CD14-positive monocyte (primary cell): ENCODE measurements around the gene NADK2. TPM values are rescaled to one million over a fixed set of nuclear protein-coding genes. Genes with fewer than 3 reads are reported as not detected.

Experiments
- DNase-seq, 3 donors: peaks; one replicate each; pipeline ENCODE4 v3.0.0-alpha.2; 2011 to 2022
- H2AFZ ChIP-seq: 2 replicates; pipeline ENCODE4 v1.6.0; 2012; ENCODE audit warnings: mild to moderate bottlenecking, low read depth, low read length, inconsistent platforms; ENCODE audit not compliant: insufficient read depth, poor library complexity, severe bottlenecking
- H3K27ac ChIP-seq, 2 donors: 1 replicate in 1 of 2; 2 replicates in 1 of 2; pipeline ENCODE4 v1.5.1; 2012 to 2013; ENCODE audit warnings: low read length in 2 of 2, control low read depth in 1 of 2, inconsistent platforms in 1 of 2, low read depth in 1 of 2, mild to moderate bottlenecking in 1 of 2
- H3K27me3 ChIP-seq, 2 donors: one replicate each; pipeline versions ENCODE4 v1.6.0 to v1.6.1; 2011 to 2013; ENCODE audit warnings: low read length in 2 of 2; ENCODE audit not compliant: control insufficient read depth in 2 of 2, insufficient read depth in 2 of 2
- H3K36me3 ChIP-seq, 2 donors: replicated peaks in 1 of 2; 1 replicate in 1 of 2; 2 replicates in 1 of 2; pipeline versions ENCODE4 v1.5.1 to v1.6.1; 2012 to 2013; ENCODE audit warnings: low read length in 2 of 2, control low read depth in 1 of 2, inconsistent platforms in 1 of 2, mild to moderate bottlenecking in 1 of 2; ENCODE audit not compliant: insufficient read depth in 2 of 2, control insufficient read depth in 1 of 2
- H3K4me1 ChIP-seq, 2 donors: 1 replicate in 1 of 2; 2 replicates in 1 of 2; pipeline versions ENCODE4 v1.5.1 to v1.6.1; 2012 to 2013; ENCODE audit warnings: low read length in 2 of 2, control low read depth in 1 of 2, inconsistent platforms in 1 of 2, mild to moderate bottlenecking in 1 of 2, moderate library complexity in 1 of 2; ENCODE audit not compliant: insufficient read depth in 2 of 2, control insufficient read depth in 1 of 2
- H3K4me2 ChIP-seq: replicated peaks from 2 replicates; pipeline ENCODE3; 2012; ENCODE audit warnings: low read length, moderate library complexity, mild to moderate bottlenecking; ENCODE audit not compliant: poor library complexity, severe bottlenecking; ENCODE audit errors: extremely low read depth
- H3K4me3 ChIP-seq, 3 experiments: fragments of 200-600 bp in 1 of 3; sonication (generic) in 1 of 3; replicated peaks in 1 of 3; 1 replicate in 2 of 3; 2 replicates in 1 of 3; pipeline ENCODE4 v1.5.1; 2011 to 2013; ENCODE audit warnings: low read length in 3 of 3, mild to moderate bottlenecking in 3 of 3, control low read depth in 2 of 3, low read depth in 2 of 3, inconsistent platforms in 1 of 3, moderate library complexity in 1 of 3
- H3K79me2 ChIP-seq: 2 replicates; pipeline ENCODE4 v1.6.0; 2012; ENCODE audit warnings: mild to moderate bottlenecking, control low read depth, inconsistent platforms, low read length, moderate library complexity; ENCODE audit not compliant: insufficient read depth
- H3K9ac ChIP-seq: 2 replicates; pipeline ENCODE4 v1.6.0; 2017; ENCODE audit warnings: low read length, mild to moderate bottlenecking; ENCODE audit not compliant: insufficient read depth, poor library complexity, severe bottlenecking
- H3K9me3 ChIP-seq, 2 donors: replicated peaks in 1 of 2; 1 replicate in 1 of 2; 2 replicates in 1 of 2; pipeline versions ENCODE4 v1.5.1 to v1.6.1; 2012 to 2013; ENCODE audit warnings: low read length in 2 of 2, control low read depth in 1 of 2; ENCODE audit not compliant: control insufficient read depth in 1 of 2, insufficient read depth in 1 of 2
- H4K20me1 ChIP-seq: 2 replicates; pipeline ENCODE4 v1.6.0; 2012; ENCODE audit warnings: mild to moderate bottlenecking, low read length, control low read depth, moderate library complexity; ENCODE audit not compliant: insufficient read depth
- H3K27ac Mint-ChIP-seq, 7 donors: one replicate each; pipeline ENCODE4 v1.8.0; 2020; ENCODE audit warnings: mild to moderate bottlenecking in 7 of 7, mixed read lengths in 7 of 7, moderate library complexity in 6 of 7, inconsistent platforms in 2 of 7
- H3K27me3 Mint-ChIP-seq, 3 donors: one replicate each; pipeline ENCODE4 v1.8.0; 2021 to 2022; ENCODE audit warnings: low read depth in 3 of 3, mild to moderate bottlenecking in 3 of 3, mixed read lengths in 3 of 3, moderate library complexity in 3 of 3, inconsistent platforms in 1 of 3
- H3K36me3 Mint-ChIP-seq, 2 donors: one replicate each; pipeline ENCODE4 v1.8.0; 2020; ENCODE audit warnings: mixed read lengths in 2 of 2, inconsistent platforms in 1 of 2, mild to moderate bottlenecking in 1 of 2
- H3K4me1 Mint-ChIP-seq: one replicate; pipeline ENCODE4 v1.8.0; 2020; ENCODE audit warnings: mild to moderate bottlenecking, mixed read lengths
- H3K4me3 Mint-ChIP-seq, 2 donors: one replicate each; pipeline ENCODE4 v1.8.0; 2020; ENCODE audit warnings: mild to moderate bottlenecking in 2 of 2, mixed read lengths in 2 of 2, moderate library complexity in 1 of 2
- H3K9me3 Mint-ChIP-seq, 7 donors: one replicate each; pipeline ENCODE4 v1.8.0; 2020 to 2022; ENCODE audit warnings: mixed read lengths in 7 of 7, mild to moderate bottlenecking in 6 of 7, moderate library complexity in 6 of 7, inconsistent platforms in 2 of 7
- WGBS: methylation state at CpG from one replicate; pipeline ENCODE4 v1.1.5; 2013; ENCODE audit warnings: missing lambda C conversion rate; ENCODE audit not compliant: insufficient coverage; 5-methylcytosine and 5-hydroxymethylcytosine counted together
- intact Hi-C, 2 donors: fragments of 100-400 bp; cut with micrococcal nuclease; formaldehyde crosslinking; loops; one replicate each; pipeline versions ENCODE4 v1.15.0 to v1.15.1; 2023
- polyA plus RNA-seq, 3 donors: library from polyadenylated mRNA; depleted of rRNA in 1 of 3; unstranded in 2 of 3; stranded (reverse) in 1 of 3; fragments of 300-500 nt in 2 of 3; fragments of >200 nt in 1 of 3; fragmentation: Illumina TruSeq in 2 of 3; gene quantifications; 1 replicate in 2 of 3; 2 replicates in 1 of 3; pipeline ENCODE4 v1.2.3, GENCODE V29; 2012 to 2021
- TF ChIP-seq, protein P1 (sequence below): fragments of 200-600 bp; IDR thresholded peaks from one replicate; pipeline ENCODE4 v1.8.0; 2022; ENCODE audit warnings: antibody characterized with exemption, mild to moderate bottlenecking

NADK2 gene
- polyA plus RNA-seq, 3 donors, result 2.6 to 5.9 (median 3.3) TPM

DNA sequence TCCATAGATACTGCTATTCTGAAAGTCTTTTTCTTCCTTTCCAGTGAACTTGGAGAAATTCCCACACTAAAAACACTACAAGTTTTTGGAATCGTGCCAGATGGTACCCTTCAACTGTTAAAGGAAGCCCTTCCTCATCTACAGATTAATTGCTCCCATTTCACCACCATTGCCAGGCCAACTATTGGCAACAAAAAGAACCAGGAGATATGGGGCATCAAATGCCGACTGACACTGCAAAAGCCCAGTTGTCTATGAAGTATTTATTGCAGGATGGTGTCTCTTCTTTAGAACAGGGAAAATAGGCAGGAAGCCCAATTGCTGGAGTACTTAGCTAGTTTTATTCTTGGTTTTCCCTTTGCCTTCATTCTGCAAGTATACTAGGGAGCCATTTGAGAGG is 60.0 kb downstream of the NADK2 start:
- Histone ChIP-seq H3K9me3 (no peaks in the 10 kb centered on the region), H3K79me2 (no peaks in the 10 kb centered on the region), H3K4me1 (no peaks in the 10 kb centered on the region), H3K4me2 (no peak overlapping the region), H3K4me3 (no peak overlapping the region), H2AFZ (no peak overlapping the region), H3K36me3 (peaks cover 57 to 71% of the 10 kb centered on the region in 2 donors), H4K20me1 (no peaks in the 10 kb centered on the region), H3K27me3 (no peaks in the 10 kb centered on the region), H3K9ac (no peak overlapping the region), H3K27ac (no peak overlapping the region)
- intact Hi-C loops, result no loop called here
- DNase-seq, result no peak
- H3K9me3 Mint-ChIP-seq, result peaks cover 0 to 6% (median 0%) of the 10 kb centered on the region in 7 donors
- no peak overlapping the region for H3K4me3 Mint-ChIP-seq
- no peak overlapping the region for H3K27ac Mint-ChIP-seq
- H3K4me1 Mint-ChIP-seq, result no peaks in the 10 kb centered on the region
- WGBS, result 94% methylated on average over 2 of the region's 2 CpGs
- peaks cover 67 to 73% of the 10 kb centered on the region in 2 donors for H3K36me3 Mint-ChIP-seq
- TF ChIP-seq, protein P1, sequence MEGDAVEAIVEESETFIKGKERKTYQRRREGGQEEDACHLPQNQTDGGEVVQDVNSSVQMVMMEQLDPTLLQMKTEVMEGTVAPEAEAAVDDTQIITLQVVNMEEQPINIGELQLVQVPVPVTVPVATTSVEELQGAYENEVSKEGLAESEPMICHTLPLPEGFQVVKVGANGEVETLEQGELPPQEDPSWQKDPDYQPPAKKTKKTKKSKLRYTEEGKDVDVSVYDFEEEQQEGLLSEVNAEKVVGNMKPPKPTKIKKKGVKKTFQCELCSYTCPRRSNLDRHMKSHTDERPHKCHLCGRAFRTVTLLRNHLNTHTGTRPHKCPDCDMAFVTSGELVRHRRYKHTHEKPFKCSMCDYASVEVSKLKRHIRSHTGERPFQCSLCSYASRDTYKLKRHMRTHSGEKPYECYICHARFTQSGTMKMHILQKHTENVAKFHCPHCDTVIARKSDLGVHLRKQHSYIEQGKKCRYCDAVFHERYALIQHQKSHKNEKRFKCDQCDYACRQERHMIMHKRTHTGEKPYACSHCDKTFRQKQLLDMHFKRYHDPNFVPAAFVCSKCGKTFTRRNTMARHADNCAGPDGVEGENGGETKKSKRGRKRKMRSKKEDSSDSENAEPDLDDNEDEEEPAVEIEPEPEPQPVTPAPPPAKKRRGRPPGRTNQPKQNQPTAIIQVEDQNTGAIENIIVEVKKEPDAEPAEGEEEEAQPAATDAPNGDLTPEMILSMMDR, result no peak
- H3K27me3 Mint-ChIP-seq, result peaks cover 0 to 2% (median 0%) of the 10 kb centered on the region in 3 donors

DNA sequence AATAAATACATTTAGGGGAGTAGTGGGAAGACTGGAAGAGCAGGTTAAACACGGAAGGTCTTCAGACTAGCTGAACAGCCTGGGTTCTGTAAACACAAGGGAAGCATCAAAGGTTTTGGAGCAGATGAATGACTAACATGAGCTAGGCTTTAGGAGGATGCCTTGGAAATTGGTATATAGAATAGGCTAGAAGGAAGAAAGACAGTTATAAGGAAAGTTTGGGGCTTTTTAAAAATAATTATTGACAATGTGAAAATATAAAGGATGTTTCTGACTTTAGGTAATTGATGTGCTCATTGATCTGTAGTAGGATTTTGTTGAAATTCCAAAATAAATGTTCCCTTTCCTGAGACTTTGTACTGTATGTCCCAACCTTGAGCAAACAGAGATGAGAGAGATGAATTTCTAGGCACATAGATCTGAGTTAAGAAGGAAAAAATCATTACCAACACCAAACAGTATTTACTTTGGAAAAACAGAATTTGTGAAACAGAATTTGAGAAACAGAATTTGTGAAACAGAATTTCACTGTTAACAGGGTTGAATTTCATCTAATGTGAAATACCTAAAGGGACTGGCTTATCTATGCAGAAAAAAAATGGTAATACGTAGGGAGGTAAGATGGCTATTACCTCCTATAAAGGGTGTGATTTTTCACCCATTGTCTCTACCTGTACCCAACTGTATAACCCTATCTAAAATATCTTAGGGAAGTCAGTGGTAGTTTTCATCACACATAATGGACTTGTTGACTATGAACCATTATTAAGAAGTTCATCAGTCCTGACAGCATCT is 61.0 kb downstream of the NADK2 start:
- WGBS, result 94% methylated on average over 1 of the region's 2 CpGs
- Histone ChIP-seq H3K9ac (no peak overlapping the region), H3K27ac (no peak overlapping the region), H4K20me1 (no peaks in the 10 kb centered on the region), H3K9me3 (no peaks in the 10 kb centered on the region), H3K36me3 (peaks cover 62 to 78% of the 10 kb centered on the region in 2 donors), H3K4me1 (no peaks in the 10 kb centered on the region), H3K4me2 (no peak overlapping the region), H3K27me3 (no peaks in the 10 kb centered on the region), H2AFZ (no peak overlapping the region), H3K79me2 (no peaks in the 10 kb centered on the region), H3K4me3 (no peak overlapping the region)
- H3K4me3 Mint-ChIP-seq, result no peak overlapping the region
- peak overlapping the region in 1 of 7 donors; percentile 40 for H3K27ac Mint-ChIP-seq
- H3K4me1 Mint-ChIP-seq, result no peaks in the 10 kb centered on the region
- H3K27me3 Mint-ChIP-seq, result peaks cover 0 to 2% (median 0%) of the 10 kb centered on the region in 3 donors
- intact Hi-C loops, result no loop called here
- H3K9me3 Mint-ChIP-seq, result peaks cover 0 to 6% (median 0%) of the 10 kb centered on the region in 7 donors
- DNase-seq, result no peak
- peaks cover 64 to 74% of the 10 kb centered on the region in 2 donors for H3K36me3 Mint-ChIP-seq
- TF ChIP-seq, protein P1, result no peak
